HL-60 (cell line): Measurements from ENCODE around the gene ZNF827.

Experiments used
- CTCF ChIP-seq: IDR thresholded peaks from one replicate; pipeline ENCODE4 v1.5.1; 2011; ENCODE audit warnings: low read length, control low read depth, inconsistent platforms; ENCODE audit not compliant: insufficient read depth
- GABPA ChIP-seq: IDR thresholded peaks from 2 replicates; pipeline ENCODE4 v1.6.1; 2012; ENCODE audit warnings: low read depth
- POLR2AphosphoS5 ChIP-seq: IDR thresholded peaks from 2 replicates; pipeline ENCODE4 v1.6.1; 2012; ENCODE audit warnings: low read depth
- REST ChIP-seq: IDR thresholded peaks from 2 replicates; pipeline ENCODE4 v1.6.1; 2012; ENCODE audit warnings: low read depth; ENCODE audit not compliant: insufficient replicate concordance
- SPI1 ChIP-seq: IDR thresholded peaks from 2 replicates; pipeline ENCODE4 v1.6.1; 2012; ENCODE audit warnings: low read depth, mild to moderate bottlenecking, borderline replicate concordance

GRCh38 chr4:145945431-145946155 is 7.0 kb upstream of the ZNF827 start:
- TF ChIP-seq CTCF (no peak), POLR2AphosphoS5 (no peak), GABPA (no peak), REST (no peak), SPI1 (no peak)
